Measurements from ENCODE around the gene STRA6. TPM values are rescaled to one million over a fixed set of nuclear protein-coding genes. Genes with fewer than 3 reads are reported as not detected.

STRA6 gene
- total RNA-seq, 1 donor from 2014 or later, result 111 TPM

GRCh38 chr15:74240002-74240568 lies 37.5 kb upstream of the STRA6 start:
- no peaks in the 10 kb centered on the region for H3K9me3 Mint-ChIP-seq

GRCh38 chr15:74239051-74239705 lies 36.6 kb upstream of the STRA6 start:
- Mint-ChIP-seq H3K27me3 (ENCODE audit: low read depth) (peaks cover 6% of the 10 kb centered on the region), H3K27ac (no peak overlapping the region), H3K9me3 (no peaks in the 10 kb centered on the region), H3K36me3 (no peaks in the 10 kb centered on the region), H3K4me3 (no peak overlapping the region), H3K4me1 (peaks cover 13% of the 10 kb centered on the region)
- no peak for TF ChIP-seq CTCF (IDR thresholded peaks at IDR 0.05; ENCODE audit: unreplicated experiment)
- DNase-seq (ENCODE audit: low spot score in 2 of 2, unreplicated experiment in 2 of 2), result no peak

More at GRCh38 chr15:74240002-74240568, 37.5 kb upstream of the STRA6 start:
- Mint-ChIP-seq H3K4me3 (no peak overlapping the region), H3K27ac (no peak overlapping the region), H3K4me1 (peaks cover 13% of the 10 kb centered on the region), H3K27me3 (ENCODE audit: low read depth) (peaks cover 12% of the 10 kb centered on the region), H3K36me3 (no peaks in the 10 kb centered on the region)
- DNase-seq (ENCODE audit: low spot score in 2 of 2, unreplicated experiment in 2 of 2), result no peak
- TF ChIP-seq CTCF (IDR thresholded peaks at IDR 0.05; ENCODE audit: unreplicated experiment), result no peak

GRCh38 chr15:74235962-74236361 lies 33.4 kb upstream of the STRA6 start, which contains the start of gene CCDC33:
Gene CCDC33 (plus strand): TSS chr15:74236326. CDS start chr15:74236720, 394 bp downstream.
- Mint-ChIP-seq H3K27me3 (ENCODE audit: low read depth) (peaks cover 7% of the 10 kb centered on the region), H3K4me3 (no peak within 1 kb of the TSS), H3K9me3 (no peaks in the 10 kb centered on the region), H3K36me3 (no peaks in the 10 kb centered on the region), H3K4me1 (peaks cover 14% of the 10 kb centered on the region), H3K27ac (no peak within 1 kb of the TSS)
- no peak for DNase-seq (ENCODE audit: low spot score in 2 of 2, unreplicated experiment in 2 of 2)
- TF ChIP-seq CTCF (IDR thresholded peaks at IDR 0.05; ENCODE audit: unreplicated experiment), result no peak

GRCh38 chr15:74234598-74234875 lies 31.9 kb upstream of the STRA6 start:
- no peak overlapping the region for H3K27ac Mint-ChIP-seq
- H3K27me3 Mint-ChIP-seq (ENCODE audit: low read depth), result peaks cover 9% of the 10 kb centered on the region
- no peak overlapping the region for H3K4me3 Mint-ChIP-seq
- no peaks in the 10 kb centered on the region for H3K9me3 Mint-ChIP-seq
- TF ChIP-seq CTCF (IDR thresholded peaks at IDR 0.05; ENCODE audit: unreplicated experiment), result no peak
- H3K4me1 Mint-ChIP-seq, result peaks cover 14% of the 10 kb centered on the region
- no peak for DNase-seq (ENCODE audit: low spot score in 2 of 2, unreplicated experiment in 2 of 2)
- H3K36me3 Mint-ChIP-seq, result no peaks in the 10 kb centered on the region

GRCh38 chr15:74233851-74234597 lies 31.4 kb upstream of the STRA6 start:
- H3K36me3 Mint-ChIP-seq, result no peaks in the 10 kb centered on the region
- no peak overlapping the region for H3K27ac Mint-ChIP-seq
- H3K4me1 Mint-ChIP-seq, result peaks cover 16% of the 10 kb centered on the region

More at GRCh38 chr15:74233851-74234597, 31.4 kb upstream of the STRA6 start:
- Mint-ChIP-seq H3K9me3 (no peaks in the 10 kb centered on the region), H3K4me3 (no peak overlapping the region), H3K27me3 (ENCODE audit: low read depth) (peaks cover 11% of the 10 kb centered on the region)
- TF ChIP-seq CTCF (IDR thresholded peaks at IDR 0.05; ENCODE audit: unreplicated experiment), result no peak
- DNase-seq (ENCODE audit: low spot score in 2 of 2, unreplicated experiment in 2 of 2), result no peak
